Right cardiac atrium (tissue), 5 donors: Measurements from ENCODE around the gene ENC1. TPM values are rescaled to one million over a fixed set of nuclear protein-coding genes. Genes with fewer than 3 reads are reported as not detected.

ENCODE experiments used
- ATAC-seq, 2 donors: fragments of 200-7000 bp; cut with Tn5 transposase; one replicate each; pipeline versions ENCODE4 v1.8.0 to v1.9.1; 2020; ENCODE audit warnings: moderate library complexity in 2 of 2, mild to moderate bottlenecking in 1 of 2
- DNase-seq, 3 donors: peaks; one replicate each; pipeline ENCODE4 v3.0.0-alpha.2; 2020
- H3K27ac ChIP-seq: one replicate; pipeline ENCODE4 v1.5.1; 2013; ENCODE audit warnings: mild to moderate bottlenecking, low read length, control low read depth, moderate library complexity
- H3K27me3 ChIP-seq: one replicate; pipeline ENCODE4 v1.6.1; 2013; ENCODE audit not compliant: control insufficient read depth, insufficient read depth
- H3K4me1 ChIP-seq: one replicate; pipeline ENCODE4 v1.6.1; 2013; ENCODE audit warnings: low read length; ENCODE audit not compliant: control insufficient read depth, insufficient read depth
- H3K4me3 ChIP-seq: one replicate; pipeline ENCODE4 v1.5.1; 2013; ENCODE audit warnings: low read length, control low read depth
- H3K9me3 ChIP-seq: one replicate; pipeline ENCODE4 v1.6.1; 2013; ENCODE audit warnings: low read length; ENCODE audit not compliant: control insufficient read depth
- WGBS: extraction: QIAGEN DNeasy Blood & Tissue Kit; methylation state at CpG from one replicate; pipeline ENCODE4 v1.1.7; 2013; 5-methylcytosine and 5-hydroxymethylcytosine counted together
- intact Hi-C, 4 donors: fragments of 100-400 bp; cut with DNase I; formaldehyde crosslinking; loops; one replicate each; pipeline versions ENCODE4 v1.11.0 to v1.14.0; 2022 to 2023
- polyA plus RNA-seq: library from polyadenylated mRNA; stranded (reverse); fragments of 200-250 nt; gene quantifications from one replicate; pipeline ENCODE4 v1.2.3, GENCODE V29; 2013
- total RNA-seq, 4 donors: library from RNA; stranded (reverse); fragmentation: NEBNext Ultra II Directional; extraction: Animal tissue kit (Norgen Biotek cat#: 25700); gene quantifications; one replicate each; pipeline ENCODE4 v1.2.1, GENCODE V29; 2021
- donor health status: healthy with polysubstance abuse.
- donor health status: DM: no; HTN: yes; CAD: no.
- donor health status: DM: no; HTN: no; CAD: no.
- donor health status: DM: no; HTN: yes; CAD: no; lungs with severe emphysema.
- donor health status: DM: yes; HTN: yes; CAD: no.

ENC1 gene
- total and polyA plus RNA-seq, 5 donors, result 2.9 to 14.9 (median 5.7) TPM

- intact Hi-C loops, result no loop called here
- DNase-seq (no peak), ATAC-seq (peak; percentile 77 to 86)
- 40% methylated on average over 11 of the region's 11 CpGs for WGBS
- Histone ChIP-seq H3K27ac (no peak overlapping the region), H3K4me3 (no peak overlapping the region), H3K9me3 (no peaks in the 10 kb centered on the region), H3K4me1 (peaks cover 14% of the 10 kb centered on the region), H3K27me3 (no peaks in the 10 kb centered on the region)
These were observed 9.2 kb downstream of the ENC1 start for GRCh38 chr5:74631081-74631953.

- peak; percentile 42 to 72 for ATAC-seq
- Histone ChIP-seq H3K9me3 (no peaks in the 10 kb centered on the region), H3K27ac (no peak overlapping the region), H3K4me1 (peaks cover 9% of the 10 kb centered on the region), H3K4me3 (no peak overlapping the region), H3K27me3 (no peaks in the 10 kb centered on the region)
- 78% methylated on average over 7 of the region's 7 CpGs for WGBS
- no peak for DNase-seq
- intact Hi-C loops, result no loop called here
These were observed 10.0 kb downstream of the ENC1 start for GRCh38 chr5:74630453-74631066.

GRCh38 chr5:74629326-74629725, 11.2 kb downstream of the ENC1 start:
- H3K27ac ChIP-seq, result no peak overlapping the region
- no peak for ATAC-seq
- intact Hi-C loops, result no loop called here
- no peaks in the 10 kb centered on the region for H3K9me3 ChIP-seq
- H3K4me3 ChIP-seq, result no peak overlapping the region
- 65% methylated on average over 4 of the region's 4 CpGs for WGBS
- no peaks in the 10 kb centered on the region for H3K27me3 ChIP-seq
- peaks cover 9% of the 10 kb centered on the region for H3K4me1 ChIP-seq
- no peak for DNase-seq

- Histone ChIP-seq H3K9me3 (no peaks in the 10 kb centered on the region), H3K4me3 (no peak overlapping the region), H3K27me3 (no peaks in the 10 kb centered on the region), H3K27ac (no peak overlapping the region), H3K4me1 (peaks cover 9% of the 10 kb centered on the region)
- 91% methylated on average over 6 of the region's 6 CpGs for WGBS
- ATAC-seq, result no peak
- no peak for DNase-seq
- intact Hi-C loops, result no loop called here
These were observed 12.2 kb downstream of the ENC1 start for GRCh38 chr5:74628359-74628758.

- DNase-seq, result no peak
- no peak overlapping the region for H3K27ac ChIP-seq
- H3K4me1 ChIP-seq, result peaks cover 9% of the 10 kb centered on the region
- intact Hi-C loops, result no loop called here
- H3K4me3 ChIP-seq, result no peak overlapping the region
- no peaks in the 10 kb centered on the region for H3K9me3 ChIP-seq
- no peaks in the 10 kb centered on the region for H3K27me3 ChIP-seq
- 62% methylated on average over 4 of the region's 4 CpGs for WGBS
- ATAC-seq, result no peak
These were observed 12.8 kb downstream of the ENC1 start for GRCh38 chr5:74627646-74628279.

- no peaks in the 10 kb centered on the region for H3K9me3 ChIP-seq
- WGBS, result 63% methylated on average over 7 of the region's 7 CpGs
- intact Hi-C loops, result no loop called here
- no peak for DNase-seq
- no peak overlapping the region for H3K27ac ChIP-seq
- peaks cover 3% of the 10 kb centered on the region for H3K4me1 ChIP-seq
- no peaks in the 10 kb centered on the region for H3K27me3 ChIP-seq
- ATAC-seq, result no peak
- no peak overlapping the region for H3K4me3 ChIP-seq
These were observed 13.9 kb downstream of the ENC1 start for GRCh38 chr5:74626386-74627222.

GRCh38 chr5:74625742-74626241, 14.7 kb downstream of the ENC1 start:
- Histone ChIP-seq H3K4me3 (no peak overlapping the region), H3K27me3 (no peaks in the 10 kb centered on the region), H3K27ac (no peak overlapping the region), H3K4me1 (no peaks in the 10 kb centered on the region), H3K9me3 (no peaks in the 10 kb centered on the region)
- peak; percentile 32 to 37 for ATAC-seq
- WGBS, result 46% methylated on average over 5 of the region's 5 CpGs
- DNase-seq, result no peak
- intact Hi-C loops, result no loop called here

GRCh38 chr5:74624931-74625505, 15.5 kb downstream of the ENC1 start:
- Histone ChIP-seq H3K4me3 (no peak overlapping the region), H3K27me3 (no peaks in the 10 kb centered on the region), H3K27ac (no peak overlapping the region), H3K4me1 (no peaks in the 10 kb centered on the region), H3K9me3 (no peaks in the 10 kb centered on the region)
- DNase-seq (no peak), ATAC-seq (no peak)
- intact Hi-C loops, result no loop called here
- WGBS, result 88% methylated on average over 8 of the region's 8 CpGs

GRCh38 chr5:74624501-74624900, 16.0 kb downstream of the ENC1 start:
- Histone ChIP-seq H3K27me3 (no peaks in the 10 kb centered on the region), H3K27ac (no peak overlapping the region), H3K4me1 (no peaks in the 10 kb centered on the region), H3K9me3 (no peaks in the 10 kb centered on the region), H3K4me3 (no peak overlapping the region)
- WGBS, result 97% methylated on average over 4 of the region's 4 CpGs
- intact Hi-C loops, result no loop called here
- ATAC-seq (no peak), DNase-seq (no peak)

GRCh38 chr5:74623748-74624408, 16.6 kb downstream of the ENC1 start:
- H3K4me1 ChIP-seq, result no peaks in the 10 kb centered on the region
- no peak overlapping the region for H3K4me3 ChIP-seq
- no peaks in the 10 kb centered on the region for H3K27me3 ChIP-seq
- H3K27ac ChIP-seq, result no peak overlapping the region
- DNase-seq (no peak), ATAC-seq (no peak)
- H3K9me3 ChIP-seq, result no peaks in the 10 kb centered on the region
- intact Hi-C loops, result no loop called here
- 78% methylated on average over 5 of the region's 5 CpGs for WGBS
